Frontal cortex (tissue), 4 donors: ENCODE measurements around the gene LYVE1. TPM values are rescaled to one million over a fixed set of nuclear protein-coding genes. Genes with fewer than 3 reads are reported as not detected.

Source experiments
- DNase-seq, 2 donors: peaks; one replicate each; pipeline ENCODE4 v3.0.0; 2012; ENCODE audit warnings: low spot score in 2 of 2
- FAIRE-seq: peaks from 2 replicates; lab custom pipeline; 2012; peaks lifted over from hg19 to GRCh38; lab: Jason Lieb, UNC
- total RNA-seq: library from RNA; depleted of rRNA; stranded (reverse); fragments of >200 nt; gene quantifications from one replicate; pipeline ENCODE4 v1.2.3, GENCODE V29; 2014
- donor health status: control.
- donor health status: control.
- donor health status: control.

LYVE1 gene, protein sequence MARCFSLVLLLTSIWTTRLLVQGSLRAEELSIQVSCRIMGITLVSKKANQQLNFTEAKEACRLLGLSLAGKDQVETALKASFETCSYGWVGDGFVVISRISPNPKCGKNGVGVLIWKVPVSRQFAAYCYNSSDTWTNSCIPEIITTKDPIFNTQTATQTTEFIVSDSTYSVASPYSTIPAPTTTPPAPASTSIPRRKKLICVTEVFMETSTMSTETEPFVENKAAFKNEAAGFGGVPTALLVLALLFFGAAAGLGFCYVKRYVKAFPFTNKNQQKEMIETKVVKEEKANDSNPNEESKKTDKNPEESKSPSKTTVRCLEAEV
- total RNA-seq: 6.9 TPM

DNA sequence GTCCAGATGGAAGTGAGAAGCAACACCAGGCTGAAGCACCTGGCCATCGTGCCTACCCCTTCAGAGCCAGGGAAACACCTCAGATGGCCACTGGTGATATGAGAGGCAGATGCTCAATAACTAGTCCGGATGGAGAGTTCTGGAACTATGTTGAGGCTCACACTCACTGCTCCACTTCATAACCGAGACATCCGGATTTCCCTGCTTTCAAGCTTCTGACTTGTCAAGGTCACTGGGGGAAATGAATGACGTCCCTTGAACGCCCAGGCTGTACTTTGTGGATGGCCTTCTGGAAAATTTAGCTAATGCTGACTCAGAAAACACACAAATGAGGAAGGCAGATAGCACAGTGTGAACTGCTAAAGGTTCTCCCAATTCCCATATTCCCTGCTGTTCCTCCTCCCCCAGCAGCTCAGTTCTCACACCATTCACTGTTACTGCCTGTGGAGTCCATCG is at the start of gene LYVE1:
TSS of gene LYVE1 (minus strand) at position 180 of the 456 bp plus-strand sequence. CDS start at position 47, 133 bp downstream.
- no peak for FAIRE-seq
- DNase-seq: no peak

DNA sequence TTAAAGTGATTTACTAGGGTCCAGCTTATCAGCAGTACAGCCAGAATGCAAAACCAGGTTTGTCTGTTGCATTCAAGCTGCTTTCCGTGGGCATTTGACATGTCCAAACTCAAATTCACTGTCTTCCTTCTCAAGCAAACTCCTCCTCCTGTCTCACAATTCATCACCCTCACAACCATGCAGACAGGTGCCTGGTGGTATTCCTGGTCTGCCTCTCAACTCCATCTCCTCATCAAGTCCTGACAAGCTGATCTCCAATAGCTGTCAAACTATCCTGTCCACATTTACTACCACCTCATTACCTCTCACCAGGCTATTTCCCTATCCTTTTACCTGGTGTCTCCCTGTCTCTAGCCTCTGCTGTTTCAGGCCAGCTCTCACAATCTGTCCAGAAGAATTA is 49.1 kb upstream of the LYVE1 start:
- FAIRE-seq (no peak), DNase-seq (no peak)

DNA sequence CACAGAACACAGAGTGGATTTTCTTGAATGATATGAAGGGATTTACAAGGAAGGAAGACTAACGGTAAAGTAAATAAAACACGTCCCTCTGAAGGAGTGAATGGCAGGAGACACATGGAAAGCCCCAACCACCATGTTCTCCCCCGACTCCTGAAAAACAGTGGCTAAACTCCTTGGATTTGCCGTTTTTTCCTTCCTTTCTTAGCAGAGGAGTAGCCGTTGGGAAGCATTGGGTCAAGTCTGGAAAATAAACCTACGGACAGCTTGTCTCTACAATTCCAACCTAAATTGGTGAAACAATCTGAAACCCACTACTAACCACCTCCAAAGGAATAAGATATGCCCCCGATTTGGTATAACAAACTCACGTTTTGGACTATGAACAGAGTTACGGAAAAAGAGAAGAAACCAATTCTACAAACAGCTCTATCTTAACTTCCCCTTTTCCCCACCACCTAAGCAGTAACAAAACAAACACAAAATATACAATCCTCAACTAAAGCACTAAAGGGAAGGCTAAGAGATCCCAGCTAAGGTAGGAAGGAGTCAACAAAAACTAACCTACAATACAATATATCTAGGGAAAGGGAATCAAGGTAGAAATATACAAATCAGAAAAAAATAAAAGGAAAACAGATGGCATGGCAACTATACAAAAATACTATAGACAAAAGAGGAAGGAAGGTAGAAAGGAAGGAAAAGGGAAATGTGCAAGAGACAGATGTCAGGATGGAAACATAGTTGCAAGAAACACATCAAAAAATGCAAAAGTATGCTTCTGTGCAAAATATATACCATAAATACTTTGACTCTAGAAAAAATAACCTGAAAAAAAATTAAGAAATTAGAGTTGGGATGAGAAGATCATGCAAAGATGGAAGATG is 43.8 kb upstream of the LYVE1 start:
- no peak for DNase-seq
- FAIRE-seq: no peak

DNA sequence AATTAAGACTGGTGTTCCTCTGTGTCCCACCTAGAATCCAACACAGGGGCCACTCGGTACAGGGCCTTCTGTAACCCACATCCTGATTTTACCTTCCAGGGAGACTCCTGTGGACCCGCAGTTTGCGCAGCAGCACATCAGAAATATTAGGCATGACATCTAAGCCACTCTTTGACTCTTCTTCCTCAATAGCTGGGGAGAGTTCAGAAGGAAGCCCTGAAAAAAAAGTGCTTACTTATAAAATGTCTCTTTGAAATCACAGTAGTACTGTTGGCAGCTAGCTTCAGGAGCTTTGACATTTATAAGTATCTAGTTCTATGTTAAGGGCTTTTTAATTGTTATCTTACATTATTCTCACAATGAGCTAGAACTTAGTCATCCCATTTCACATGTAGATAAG is 41.2 kb upstream of the LYVE1 start:
- DNase-seq (no peak), FAIRE-seq (no peak)

DNA sequence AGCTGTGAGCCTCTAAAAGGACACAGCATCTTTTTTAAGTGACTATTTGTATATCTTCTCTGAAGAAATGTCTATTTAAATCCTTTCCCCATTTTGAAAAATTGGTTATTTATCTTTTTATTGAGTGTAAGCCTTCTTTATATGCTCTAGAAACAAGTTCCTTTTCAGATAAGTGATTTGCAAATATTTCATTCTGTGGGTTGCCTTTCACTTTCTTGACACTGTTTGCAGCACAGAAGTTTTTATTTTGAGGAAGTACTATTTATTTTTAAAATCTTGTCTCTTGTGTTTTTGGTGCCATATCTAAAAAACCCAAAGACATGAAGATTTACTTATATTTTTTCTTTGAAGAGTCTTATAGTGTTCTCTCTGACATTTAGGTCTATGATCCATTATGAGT is 40.1 kb upstream of the LYVE1 start:
- FAIRE-seq: no peak

DNA sequence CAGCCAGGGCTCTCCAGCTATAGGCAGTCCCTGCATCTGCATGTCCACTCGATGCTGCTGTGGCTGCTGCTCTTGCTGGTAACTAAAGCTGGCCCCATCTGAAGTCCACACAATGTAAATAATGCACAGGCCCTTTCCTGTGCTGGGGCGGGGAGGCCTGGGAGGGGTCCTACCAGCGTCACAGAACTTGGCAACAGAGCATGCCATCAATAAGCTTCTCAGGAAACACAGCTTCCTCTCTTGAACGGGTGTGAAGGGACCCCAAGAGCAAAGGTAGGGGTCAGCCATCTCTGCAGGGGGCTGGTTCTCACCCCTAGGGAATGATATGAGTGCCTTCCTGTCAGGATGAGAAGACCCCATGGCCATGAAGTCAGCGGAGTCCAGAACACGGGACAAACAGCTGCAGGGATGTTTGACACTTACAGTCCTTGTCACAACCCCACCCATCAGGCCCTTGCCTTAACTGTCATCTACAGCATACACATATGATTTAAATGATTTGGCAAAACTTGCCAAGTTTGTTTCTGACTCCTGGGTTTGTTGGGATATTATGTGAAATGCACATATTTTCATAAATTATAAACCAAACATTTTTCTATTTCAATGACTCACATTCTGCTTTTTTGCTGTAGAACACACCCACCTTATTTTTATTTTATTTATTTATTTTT is 39.1 kb upstream of the LYVE1 start:
- no peak for FAIRE-seq
- no peak for DNase-seq

More for the DNA sequence above, 40.1 kb upstream of the LYVE1 start:
- DNase-seq: no peak

DNA sequence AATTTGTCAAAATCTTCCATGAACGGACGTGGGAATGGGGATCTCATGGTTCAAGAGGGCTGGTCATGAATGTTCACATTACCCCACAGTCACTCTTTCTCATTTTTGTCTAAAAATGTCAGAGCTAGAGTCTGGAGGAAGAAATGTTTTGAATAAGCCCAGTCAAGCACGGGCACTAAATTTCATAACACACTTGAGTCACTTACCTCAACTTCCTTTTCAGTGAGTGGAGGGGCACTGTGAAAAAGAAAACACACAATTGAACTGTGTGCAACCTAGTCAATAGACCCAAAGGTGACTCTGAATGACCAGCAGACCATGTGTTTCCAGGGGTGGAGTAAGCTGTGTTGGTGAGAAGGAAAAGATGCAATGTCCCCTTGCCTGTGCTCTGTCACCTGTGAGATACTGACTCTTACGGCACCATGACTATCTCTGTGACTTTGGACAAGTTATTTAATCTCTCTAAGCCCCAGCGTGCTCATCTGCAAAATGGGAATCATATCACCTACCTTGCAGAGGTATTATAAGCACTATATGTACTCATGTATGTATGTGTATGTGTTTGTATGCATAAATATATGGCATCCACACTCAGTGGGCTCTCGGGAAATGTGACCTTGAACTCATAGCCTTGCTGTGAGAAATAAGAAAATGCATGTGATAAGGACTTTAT is 38.2 kb upstream of the LYVE1 start:
- DNase-seq: no peak
- no peak for FAIRE-seq

DNA sequence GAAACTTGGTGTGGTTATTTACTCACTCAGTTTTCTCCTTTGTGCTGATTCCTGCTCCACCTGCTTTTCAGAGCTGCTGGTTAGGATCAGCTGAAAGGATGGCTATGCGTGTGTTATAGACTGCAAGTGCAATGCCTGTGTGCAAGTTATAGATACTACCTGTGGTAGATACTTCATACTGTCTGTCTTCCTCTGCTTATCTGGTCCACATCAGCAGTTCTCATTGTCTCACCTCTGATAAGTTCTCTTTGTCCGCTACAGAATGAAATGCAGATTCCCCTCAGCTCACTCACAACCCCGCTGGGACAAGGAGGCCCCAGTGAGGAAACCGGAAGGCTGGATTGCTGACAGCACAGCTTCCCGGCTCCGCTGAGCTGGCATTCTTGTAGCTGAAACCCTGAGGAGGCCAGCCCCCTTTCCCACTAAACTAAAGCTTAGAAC is 37.5 kb upstream of the LYVE1 start:
- DNase-seq (no peak), FAIRE-seq (no peak)

DNA sequence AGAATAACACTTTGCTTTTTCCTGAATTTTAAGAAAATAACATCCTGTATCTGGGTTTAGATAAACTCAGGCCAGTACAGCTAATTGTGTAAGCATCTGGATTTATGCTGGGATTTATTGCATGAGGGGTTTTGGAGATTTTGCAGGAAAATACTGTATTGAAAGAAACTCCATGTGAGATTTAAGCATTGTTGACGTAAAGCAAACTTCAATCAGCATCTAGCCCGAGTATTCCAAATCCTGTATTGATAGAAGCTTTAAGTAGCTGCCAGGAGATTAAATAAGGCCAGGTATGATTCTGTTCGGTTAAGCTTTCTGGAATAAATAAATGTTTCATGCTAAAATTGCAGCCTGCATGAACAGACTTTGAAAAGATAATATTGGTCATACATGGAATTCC is 36.3 kb upstream of the LYVE1 start:
- FAIRE-seq (no peak), DNase-seq (no peak)

DNA sequence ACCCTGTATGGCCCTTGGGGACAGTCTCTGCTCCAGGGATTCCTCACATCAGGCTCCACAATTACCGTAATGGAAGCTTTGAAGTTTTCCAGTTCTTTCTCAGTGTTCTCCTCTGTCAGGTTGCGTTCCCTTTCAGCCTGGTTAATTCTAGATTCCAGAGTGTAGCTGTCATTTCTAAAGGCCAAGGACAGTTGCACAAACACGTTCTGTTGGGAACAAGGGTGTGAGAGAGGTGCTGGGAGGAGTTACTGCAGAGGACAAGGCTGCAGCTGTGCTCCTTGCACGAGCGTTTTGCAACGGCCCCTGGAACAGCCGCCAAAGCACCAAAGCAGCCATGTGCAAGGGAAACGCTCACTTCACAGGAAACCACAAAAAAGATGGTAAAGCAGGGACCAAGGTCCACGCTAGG is 35.9 kb upstream of the LYVE1 start:
- no peak for DNase-seq
- no peak for FAIRE-seq

DNA sequence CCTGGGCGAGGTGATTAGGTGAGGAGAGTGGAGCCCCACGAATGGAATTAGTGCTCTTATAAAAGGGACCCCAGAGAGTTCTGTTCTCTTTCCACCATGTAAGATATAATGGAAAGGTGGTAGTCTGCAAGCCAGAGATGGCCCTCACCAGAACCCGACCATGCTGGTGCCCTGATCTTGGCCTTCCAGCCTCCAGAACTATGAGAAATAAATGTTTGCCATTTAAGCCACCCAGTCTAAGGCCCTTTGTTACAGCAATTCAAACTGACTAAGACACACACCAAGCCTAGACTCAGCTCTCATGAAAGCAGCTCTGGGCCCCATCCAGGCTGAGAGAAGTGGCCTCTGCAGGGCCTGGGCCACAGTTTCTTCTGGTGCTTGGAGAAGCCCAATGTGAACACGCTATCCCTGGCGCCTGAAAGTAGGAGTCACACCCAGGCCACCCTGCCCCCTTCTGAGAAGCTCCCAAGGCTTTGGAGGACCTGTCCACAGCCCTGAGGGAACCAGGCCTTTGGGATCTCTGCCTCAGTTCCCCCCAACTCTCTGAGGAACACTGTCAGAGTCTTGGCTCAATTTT is 35.3 kb upstream of the LYVE1 start:
- DNase-seq: no peak
- no peak for FAIRE-seq

DNA sequence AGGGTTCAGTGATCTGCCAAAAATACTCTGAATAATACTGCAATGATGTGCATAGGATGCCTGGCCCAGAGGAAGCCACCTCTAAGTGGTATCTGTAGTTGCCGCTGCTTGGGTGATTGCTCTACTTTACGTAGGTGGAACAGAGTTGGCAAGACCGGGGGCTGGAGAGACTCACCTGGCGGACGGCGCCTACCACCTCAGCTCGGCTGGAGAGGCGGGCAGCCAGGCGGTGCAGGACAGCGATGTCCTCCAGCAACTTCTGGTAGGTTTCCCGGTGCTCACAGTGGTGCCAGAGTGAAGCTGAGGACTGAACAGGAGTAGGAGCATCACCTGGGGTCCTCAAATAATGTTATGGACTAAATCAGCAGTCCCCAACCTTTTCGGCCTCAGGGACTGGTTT is 34.5 kb upstream of the LYVE1 start:
- DNase-seq: no peak
- FAIRE-seq: no peak

DNA sequence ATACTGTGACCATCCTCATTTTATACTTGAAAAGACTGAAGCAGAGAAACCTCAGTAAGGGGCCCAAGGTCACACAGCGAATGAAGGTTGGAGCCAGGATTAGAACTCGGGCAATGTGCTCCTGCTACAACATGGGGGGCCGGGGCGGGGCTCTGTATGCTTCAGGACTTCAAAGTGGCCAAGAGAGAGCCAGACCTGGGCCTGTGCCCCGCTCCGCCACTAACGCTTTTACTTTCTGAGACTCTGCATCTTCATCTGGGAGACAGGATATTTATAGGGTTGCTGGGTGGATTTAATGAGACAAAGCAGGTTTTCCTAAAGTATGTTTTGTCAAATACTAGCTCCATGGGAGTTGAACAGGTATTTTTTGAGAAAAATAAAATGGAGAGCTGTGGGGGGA is 33.9 kb upstream of the LYVE1 start:
- DNase-seq (no peak), FAIRE-seq (no peak)

DNA sequence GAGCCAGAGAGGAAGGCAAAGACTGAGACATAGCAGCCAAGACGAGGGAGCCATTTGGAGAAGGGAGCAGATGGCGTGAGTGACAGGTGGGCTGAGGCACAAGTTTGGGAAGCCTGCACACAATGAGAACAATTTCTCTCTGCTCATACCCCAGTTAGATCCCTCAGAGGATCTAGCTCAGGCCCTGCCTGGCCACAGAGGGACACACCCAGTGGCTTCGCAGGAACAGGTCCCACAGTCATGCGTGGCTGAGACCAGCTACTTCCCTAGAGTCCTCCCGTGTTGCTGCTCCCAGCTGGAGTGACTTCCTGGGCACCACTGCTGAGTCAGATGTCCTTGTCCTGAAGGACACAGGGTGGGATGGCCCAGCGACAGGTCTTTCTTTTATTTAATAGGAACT is 33.4 kb upstream of the LYVE1 start:
- no peak for DNase-seq
- FAIRE-seq: no peak

DNA sequence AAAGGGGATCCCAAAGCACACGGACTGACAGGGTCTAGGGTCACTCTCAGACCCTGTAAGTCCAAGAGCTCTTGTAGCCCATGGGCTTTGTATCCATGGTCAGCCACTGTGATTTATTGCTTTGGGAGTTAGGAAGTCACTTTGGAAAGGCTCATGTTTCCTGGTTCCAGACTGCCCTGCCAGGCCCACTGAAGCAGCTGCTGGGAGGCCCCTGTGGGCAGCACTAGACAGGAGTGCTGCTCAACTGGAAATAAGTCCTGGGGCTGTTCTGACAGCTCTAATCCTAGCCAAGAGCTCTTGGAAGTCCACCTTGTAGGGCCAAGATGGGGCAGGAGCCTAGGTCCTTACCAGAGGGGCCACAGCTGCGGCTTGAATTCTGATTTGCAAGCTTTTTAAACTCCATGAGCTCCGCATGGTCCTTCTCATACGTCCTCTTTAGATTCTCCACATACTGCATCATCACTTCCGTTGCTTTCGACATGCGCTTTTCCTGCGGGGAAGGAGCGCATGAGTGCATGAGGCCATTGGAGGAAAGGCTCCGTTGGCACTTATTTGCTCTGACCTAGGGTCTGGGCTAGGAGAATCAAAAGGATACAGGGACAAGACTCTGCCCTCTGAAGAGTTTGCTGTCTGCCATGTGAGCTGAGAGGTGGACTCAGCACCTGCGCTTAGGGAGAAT is 32.2 kb upstream of the LYVE1 start:
- DNase-seq (no peak), FAIRE-seq (no peak)

DNA sequence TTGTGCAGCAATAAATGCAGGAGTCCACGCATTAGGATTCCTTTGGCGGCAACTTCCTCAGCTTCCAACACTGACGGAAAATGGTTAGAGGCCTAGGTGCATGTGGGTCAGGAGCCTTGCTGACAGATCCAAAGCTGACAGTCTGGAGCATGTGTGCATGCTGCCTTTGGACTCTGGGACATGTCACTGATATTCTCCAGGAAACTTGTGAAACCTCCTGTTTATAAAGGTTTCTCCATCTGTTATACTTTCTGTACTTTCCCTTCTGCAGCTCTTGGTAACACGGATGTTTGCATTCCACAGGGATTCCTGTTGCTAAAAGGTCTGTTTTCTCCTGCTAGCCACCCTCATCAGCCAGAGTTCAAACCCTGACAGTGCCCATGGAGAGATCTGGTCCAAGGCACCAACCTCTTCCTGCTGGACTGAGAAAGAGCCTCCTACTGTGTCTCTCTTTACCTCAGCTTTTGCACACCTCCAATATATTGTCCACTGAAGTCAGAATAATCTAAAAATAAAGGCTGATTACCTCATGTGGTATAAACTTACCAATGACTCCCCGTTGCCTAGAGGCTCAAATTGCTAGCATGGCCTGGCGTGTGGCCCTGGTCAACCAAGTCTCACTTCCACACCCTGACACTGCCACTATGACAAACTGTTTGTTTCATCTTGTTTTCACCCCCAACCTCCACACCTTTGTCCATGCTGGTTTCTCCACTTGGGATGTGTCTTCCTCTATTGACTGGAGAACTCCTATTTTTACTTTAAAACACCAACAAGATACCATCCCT is 31.1 kb upstream of the LYVE1 start:
- DNase-seq (no peak), FAIRE-seq (no peak)

DNA sequence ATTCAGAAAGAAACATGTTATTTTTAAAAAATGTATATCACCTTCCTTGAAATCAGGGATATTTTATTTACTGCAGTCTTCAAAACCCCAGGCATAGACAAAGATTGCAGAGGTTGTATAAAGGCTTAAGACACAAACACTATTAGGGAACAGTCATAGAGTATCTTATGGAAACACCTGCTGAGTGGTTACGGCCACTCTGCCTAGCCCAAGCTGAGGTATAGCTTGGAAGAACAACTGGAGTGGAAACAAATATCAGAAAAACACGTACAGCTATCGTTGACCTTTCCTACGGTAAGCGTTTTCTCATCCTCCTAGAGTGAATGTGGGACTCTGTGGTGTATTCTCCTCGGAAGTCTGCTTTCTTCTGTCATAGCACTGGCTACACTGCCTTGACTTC is 30.4 kb upstream of the LYVE1 start:
- DNase-seq: no peak
- FAIRE-seq: no peak

DNA sequence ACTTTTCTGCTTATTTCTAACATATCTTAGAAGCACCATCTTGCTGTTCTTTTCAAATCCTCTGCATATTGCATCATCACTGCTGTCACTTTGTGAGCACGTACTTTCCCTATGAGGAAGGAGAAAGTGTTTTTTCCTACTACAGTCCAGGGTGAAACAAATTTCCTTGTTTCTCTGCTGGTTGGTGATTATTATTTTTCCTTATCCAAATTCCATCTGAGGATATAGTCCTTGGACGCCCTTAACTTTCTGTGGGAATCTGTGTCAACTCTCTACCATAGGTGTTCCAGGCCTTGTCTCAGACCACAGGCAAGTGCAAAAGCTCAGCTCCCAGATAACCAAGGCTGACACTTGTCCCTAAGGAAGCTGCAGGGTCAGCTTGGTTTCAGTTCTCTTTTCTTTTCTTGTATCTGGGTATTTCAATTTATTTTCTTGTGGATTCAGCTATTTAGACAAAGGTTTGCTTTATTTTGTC is 29.4 kb upstream of the LYVE1 start:
- FAIRE-seq (no peak), DNase-seq (no peak)
